Activated CD8-positive, alpha-beta memory T cell treated with anti-CD3 and anti-CD28 coated beads for 48 hours (primary cell): Measurements from ENCODE around the gene TMEM236.
A peak's percentile ranks its signal among the peaks of the same experiment; 100 is the strongest.

Experiments
- DNase-seq, 3 experiments: peaks; one replicate each; pipeline ENCODE4 v3.0.0-alpha.2; 2020; ENCODE audit warnings: low read depth in 2 of 3, low spot score in 2 of 3

Gene TMEM236

DNA sequence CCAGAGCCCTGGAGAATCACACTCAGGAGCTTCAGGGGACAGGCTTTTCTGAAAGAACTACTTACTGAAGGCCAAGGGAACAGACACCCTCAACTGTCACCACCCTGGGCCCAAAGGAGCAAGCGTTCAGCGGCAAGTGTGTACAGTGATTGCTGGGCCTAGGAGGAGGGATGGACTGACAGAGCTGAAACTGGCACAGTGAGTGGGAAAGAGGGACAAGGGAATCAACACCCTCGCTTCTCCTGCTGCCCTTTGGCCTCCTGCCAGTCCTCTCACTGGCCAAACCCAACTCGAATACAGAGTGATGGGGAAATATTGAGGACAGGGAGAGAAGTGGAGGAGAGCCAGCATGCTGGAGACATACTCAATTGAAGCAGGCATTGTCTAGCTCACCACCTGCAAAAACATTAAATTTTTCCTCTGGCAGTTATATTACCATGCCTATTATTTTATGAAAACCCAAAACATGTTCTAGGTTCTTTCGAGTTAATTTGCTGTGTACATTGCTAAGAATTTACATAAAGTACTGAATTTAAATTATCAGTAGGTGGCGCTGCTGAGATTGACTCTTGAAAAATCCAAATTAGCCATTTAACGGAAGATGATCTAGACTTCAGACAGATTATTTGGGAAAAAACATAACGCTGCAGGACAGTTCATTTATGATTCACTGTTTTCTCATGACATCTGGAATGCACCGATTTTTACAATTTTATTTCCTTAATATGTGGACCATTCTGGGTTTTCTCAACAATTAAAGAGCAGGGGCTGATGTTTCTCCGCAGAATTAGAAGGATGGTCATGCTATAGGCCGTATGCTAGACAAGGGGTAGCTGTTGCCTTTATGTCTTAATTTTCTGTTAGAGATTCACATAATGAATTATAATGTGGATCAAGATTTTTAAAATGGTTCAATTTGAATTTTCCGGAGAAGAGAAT, 14.7 kb upstream of the TMEM236 start:
- no peak for DNase-seq

DNA sequence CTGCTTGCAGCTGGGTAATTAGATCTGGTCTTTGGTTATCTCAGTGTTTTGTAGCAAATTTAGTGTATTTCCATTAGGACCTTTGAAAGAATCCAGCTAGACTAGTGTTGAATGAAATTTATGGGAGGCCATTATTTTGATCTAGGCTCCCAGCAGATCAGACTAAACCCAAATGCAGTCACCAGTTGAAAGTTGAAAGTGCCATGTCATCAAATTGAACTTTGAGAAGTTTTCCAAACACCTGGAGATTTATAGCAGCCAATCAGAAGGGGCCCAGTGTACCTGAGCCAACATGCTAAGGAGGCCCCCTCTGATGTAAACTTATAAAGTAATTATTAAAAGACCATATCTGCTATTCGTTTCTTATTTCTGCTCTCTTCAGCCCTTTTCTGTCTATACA, 11.3 kb upstream of the TMEM236 start:
- no peak for DNase-seq

DNA sequence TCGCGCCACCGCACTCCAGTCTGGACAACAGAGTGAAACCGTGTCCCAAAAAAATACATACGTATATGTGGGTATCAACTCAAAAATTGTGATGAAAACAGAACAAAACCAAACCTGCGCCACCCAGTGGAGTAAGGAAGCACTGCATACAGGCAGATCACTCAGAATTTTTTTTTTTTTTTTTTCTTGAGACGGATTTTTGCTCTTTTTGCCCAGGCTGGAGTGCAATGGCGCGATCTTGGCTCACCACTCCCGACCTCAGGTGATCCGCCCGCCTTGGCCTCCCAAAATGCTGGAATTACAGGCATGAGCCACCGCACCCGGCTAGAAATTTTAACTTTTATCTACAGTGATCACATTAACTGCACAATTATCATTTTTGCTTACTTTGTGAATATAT, 9.1 kb upstream of the TMEM236 start:
- DNase-seq: peak; percentile 15 to 48 (median 35)

DNA sequence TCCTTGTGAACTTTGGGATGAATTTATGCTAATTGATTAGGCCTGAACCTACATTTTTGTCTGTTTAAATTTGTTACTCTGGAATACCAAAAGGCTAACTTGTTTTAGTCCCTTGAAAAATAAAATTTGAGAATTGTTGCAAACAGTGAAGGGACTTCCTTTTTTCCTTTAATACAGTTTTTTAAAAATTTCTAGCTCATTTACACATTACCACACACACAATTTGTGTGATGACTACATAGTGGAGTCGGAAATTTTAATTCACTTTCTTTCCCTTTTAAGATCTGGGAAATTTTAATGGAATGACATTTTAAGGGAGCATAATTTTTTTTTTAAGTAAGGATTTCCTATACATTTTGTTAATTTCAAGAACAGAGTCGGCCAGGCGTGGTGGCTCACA, 8.6 kb upstream of the TMEM236 start:
- no peak for DNase-seq

DNA sequence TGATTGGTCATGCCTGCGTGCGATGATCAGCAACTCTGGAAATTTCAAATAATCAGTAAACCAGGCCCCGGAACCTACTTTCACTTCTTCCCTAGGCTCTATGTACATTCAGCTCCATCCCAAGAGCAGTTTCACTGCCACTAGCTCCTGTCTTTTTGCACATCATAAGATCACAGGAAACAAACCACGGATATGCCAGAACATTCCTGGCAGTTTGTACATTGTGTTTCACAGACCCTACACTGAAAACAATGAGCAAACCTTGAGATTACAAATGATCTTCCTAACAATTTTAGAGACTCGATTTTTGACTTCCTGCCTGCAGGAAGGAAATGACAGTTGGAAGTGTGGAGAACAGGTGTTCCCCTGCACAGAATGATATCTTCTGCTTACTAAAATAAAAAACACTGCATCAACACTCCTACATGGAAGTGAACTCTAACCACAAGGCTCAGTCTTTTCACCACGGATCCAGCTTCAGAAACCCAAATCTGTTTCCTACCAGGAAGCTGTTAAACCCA, 7.6 kb upstream of the TMEM236 start:
- DNase-seq: no peak

DNA sequence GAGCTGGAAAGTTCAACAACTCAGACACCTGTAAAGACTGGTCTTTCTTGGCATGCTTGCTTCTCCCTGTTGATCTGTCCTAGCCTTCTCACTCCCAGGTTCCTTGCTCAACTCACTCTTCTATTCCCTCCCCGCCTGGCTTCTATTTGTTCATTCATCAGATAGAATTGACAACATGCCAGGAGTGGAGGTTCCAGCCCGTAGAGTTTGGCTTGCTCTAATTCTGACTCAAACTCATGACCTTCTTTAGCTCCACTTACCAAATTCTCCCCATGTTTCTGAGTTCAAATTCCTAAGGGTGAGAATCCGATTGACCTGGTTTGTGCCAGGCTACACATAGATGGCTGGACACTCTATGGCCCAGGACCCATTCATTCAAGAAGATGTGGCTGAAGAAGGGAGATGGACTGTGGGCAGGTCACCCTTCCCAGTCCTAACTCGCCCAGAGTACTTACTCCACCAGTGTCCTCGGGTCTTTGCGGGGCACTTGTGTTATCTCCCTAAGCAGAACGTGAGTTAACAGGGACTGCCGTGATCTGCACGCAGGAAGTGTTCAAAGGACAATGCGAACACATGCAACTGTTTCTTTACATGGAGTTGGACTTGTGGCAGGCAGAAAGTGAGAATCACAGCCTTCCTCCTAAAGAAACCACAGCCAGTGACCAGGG, 4.0 kb upstream of the TMEM236 start:
- DNase-seq: no peak

DNA sequence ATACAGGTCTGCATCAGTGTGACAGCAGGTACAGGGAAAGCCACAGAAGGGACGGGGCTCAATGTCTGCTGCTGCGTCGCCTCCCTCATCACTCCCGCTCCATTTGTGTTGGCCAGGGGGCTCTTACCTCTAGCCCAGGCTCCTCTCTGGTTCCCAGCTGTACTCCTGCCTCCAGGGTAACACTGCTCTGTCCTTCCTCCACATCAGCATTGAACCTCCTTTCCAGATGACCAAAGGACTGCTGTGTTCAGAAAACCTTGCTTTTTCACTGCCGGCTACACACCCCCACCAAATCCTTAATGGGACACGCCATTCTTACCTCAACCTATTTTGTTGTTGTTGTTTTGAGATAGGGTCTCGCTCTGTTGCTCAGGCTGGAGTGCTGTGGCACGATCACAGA, 2.1 kb upstream of the TMEM236 start:
- DNase-seq: no peak

DNA sequence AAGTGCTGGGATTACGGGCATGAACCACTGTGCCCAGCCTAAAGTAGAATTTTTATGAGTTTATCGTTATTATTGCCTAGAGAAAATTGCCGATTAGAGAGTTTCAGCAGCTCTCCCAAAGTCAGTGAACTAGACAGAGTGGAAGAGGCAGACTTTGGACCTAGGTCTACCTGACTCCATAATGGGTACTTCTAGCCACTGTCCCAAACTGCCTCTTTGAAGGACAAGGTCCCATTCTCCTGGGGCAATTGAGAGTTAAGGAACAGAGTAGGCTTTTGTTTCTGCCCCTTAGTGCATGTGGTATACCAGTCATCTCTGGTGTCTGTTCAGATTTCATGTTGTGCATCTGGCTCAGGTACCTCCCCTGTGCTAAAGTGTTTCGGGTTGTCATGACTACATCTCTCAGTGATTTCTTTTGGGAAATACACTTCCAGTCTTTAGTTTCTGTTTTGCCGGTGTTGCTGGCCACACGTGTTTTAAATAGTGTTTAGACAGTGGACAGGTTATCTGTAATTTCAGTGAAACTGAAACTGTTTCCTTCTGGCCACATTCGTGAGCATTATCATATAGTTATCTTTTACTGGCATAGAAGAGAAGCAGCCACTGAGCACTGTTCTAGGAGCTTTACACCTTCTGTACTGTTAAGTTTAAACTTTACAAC, 4.7 kb downstream of the TMEM236 start:
- no peak for DNase-seq

DNA sequence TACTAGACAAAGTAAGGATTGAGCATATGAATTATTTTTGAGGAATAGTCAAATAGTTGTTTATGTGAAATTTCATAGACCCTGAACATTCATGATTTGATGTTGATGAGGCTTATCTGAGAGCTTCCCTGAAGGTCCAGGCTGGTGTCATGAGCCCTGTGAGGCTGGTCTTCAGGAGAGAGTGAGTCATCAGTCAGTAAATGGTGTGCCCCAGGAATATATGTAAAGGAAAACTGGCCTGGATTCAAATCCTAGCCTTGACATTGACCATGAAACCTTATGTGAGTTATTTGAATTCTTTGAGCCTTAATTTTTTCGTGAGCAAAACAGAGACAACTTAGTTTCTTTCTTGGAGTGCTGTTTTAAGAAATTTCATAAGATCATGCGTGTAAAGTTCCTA, 6.2 kb downstream of the TMEM236 start:
- DNase-seq: no peak

DNA sequence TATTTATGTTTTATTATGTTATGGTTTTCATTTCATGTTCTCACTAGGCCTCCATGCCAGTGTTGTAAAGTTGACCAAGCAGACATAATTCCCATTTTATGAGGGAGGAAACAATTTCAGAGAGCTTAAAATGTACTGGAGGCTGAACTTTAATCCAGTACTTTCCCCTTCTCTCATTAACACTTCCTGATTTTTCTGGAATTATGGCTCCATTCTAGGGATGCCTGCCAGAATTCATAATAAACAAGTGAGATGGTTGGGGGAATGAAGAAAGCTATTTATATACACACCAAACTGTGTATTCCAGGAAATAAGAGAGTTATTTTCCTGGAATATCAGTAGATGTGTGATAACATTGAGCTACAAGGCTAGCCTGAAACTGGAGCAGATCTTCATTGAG, 6.9 kb downstream of the TMEM236 start:
- no peak for DNase-seq

DNA sequence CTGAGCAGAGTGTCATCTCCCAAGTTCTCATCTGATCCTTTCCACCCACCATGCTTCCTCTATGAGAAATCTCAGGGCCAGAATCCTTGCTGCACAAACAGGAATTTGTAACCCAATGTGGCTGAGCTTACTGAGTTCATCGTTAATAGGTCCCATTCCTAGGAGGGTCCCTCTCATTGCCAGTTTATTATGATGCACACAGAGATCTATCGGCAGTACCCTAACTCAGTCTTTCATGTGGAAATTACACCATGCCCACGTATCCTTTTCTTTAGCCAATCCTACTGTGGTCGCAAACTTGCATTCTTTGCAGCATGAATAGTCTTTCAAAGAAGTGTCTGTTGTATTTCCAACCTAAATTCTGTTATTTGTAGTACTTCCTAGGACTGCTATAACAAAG, 12.1 kb downstream of the TMEM236 start:
- DNase-seq: no peak

DNA sequence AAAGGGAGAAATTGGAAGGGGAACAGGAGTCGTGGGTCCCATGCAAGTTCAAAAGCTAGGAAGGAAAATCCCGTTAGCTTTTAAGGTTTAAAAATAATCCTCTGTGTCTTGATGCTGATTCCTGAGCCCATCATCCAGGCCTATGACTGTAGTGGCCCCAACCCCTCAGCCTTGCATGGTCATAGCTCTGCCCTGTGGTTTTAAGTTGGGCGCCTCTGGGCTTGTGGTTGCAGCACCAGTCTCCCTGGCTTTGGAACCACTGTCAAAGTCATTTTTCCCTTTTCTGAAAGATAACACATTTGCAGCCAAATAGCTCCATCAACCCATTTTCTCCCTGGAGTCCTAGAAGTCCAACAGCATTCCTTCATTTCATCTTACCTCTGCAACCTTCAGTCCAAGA, 13.6 kb downstream of the TMEM236 start:
- no peak for DNase-seq

DNA sequence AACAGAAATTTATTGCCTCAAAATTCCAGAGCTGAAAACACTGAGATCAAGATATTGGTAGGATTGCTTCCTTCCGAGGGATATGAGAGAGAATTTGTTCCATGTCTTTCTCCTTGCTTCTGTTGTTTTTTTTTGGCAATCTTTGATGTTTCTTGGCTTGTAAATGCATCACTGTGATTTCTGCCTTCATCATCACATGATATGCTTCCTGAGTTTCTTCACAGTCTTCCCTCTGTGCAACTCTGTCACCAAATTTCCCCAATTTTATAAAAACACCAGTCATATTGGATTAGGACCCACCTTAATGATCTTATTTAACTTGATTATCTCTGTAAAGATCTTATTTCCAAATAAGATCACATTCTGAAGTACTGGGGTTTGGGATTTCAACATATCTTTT, 14.7 kb downstream of the TMEM236 start:
- DNase-seq: no peak

DNA sequence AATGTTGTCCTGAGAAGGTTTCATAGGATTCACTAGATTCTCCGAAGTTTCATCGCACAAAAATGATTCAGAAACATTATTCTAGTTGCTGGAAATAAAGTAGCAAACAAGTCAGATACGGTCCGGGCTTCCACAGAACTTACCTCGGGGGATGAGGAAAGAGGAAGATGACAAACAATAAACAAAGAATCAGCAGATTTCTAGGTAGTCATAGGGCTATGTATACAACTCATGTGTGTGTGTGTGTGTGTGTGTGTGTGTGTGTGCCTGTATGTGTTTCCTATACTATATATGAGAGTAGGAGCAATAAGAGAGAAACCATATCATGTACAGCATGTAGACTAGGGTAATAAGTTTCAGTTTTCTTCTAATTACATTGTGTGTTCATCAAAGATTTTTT, 16.5 kb downstream of the TMEM236 start:
- DNase-seq: no peak

DNA sequence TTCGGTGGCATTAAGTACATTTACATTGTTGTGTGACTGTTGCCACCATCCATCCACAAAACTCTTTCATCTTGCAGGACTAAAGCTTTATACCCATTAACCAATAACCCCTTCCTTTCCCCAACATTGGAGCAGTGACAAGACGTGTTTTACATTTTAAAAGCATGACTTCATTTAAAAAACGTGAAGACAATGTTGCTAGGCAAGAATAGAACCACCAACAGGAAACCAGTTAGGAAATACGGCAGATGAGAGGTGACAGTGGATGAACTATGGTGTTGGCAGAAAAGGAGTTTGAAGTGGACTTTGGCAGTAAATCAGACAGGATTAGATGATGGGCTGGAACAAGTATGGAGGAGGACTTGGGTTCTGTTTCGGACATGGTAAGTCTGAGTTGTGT, 17.0 kb downstream of the TMEM236 start:
- DNase-seq: no peak

DNA sequence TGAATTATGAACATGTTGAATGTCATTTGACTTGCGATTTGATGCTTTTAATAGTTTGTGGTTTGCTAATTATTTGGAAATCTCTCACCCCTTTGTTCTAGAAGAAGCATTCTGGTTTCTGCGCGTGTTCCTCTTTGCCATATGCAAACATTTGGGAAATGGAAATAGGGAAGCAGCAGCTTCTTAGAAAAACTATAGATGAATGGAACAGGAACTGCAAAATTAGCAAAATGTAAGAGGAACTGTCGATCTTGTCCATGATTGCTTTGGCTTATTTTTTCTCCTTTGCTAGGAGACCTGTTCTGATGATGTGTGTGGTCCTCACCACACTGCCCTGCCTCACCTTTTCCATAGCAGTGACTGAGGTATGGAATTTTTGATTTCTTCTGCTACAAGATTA, 19.0 kb downstream of the TMEM236 start:
- DNase-seq: no peak

DNA sequence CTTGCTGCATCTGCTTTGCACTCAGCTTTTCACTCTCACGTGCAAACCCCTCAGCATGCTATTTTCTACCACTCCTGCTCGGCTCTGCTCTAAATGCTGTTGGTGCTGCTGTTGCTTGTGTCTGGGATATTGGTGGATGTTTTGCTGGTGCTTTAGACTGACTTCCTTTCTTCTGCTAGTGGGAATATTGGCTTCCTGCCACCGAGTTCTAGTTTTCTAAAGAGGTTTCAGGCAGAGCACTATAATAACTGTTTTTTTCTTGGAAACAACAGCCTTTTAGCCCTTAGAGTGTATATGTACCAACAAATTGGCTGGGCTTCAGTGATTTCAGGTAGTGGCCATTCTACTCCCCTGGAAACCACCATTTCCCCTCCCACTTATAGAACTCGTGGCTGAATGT, 27.8 kb downstream of the TMEM236 start:
- no peak for DNase-seq

DNA sequence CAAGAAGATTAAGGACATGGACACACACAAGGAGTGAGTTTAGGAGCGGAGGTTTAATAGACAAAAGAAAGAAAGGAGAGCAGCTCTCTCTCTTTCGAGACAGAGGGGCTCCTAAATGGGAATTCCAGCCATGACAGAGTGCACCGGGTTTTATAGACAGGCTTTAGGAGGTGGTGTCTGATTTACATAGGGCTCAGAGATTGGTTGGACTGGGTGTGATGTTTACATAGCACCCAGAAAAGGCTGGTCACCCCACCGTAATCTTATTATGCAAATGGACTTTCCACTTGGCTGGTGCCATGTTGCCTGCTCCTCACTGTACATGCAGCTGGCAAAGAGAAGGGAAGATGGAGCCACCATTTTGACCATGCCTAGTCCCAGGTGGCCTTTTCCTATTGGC, 28.7 kb downstream of the TMEM236 start:
- DNase-seq: no peak

DNA sequence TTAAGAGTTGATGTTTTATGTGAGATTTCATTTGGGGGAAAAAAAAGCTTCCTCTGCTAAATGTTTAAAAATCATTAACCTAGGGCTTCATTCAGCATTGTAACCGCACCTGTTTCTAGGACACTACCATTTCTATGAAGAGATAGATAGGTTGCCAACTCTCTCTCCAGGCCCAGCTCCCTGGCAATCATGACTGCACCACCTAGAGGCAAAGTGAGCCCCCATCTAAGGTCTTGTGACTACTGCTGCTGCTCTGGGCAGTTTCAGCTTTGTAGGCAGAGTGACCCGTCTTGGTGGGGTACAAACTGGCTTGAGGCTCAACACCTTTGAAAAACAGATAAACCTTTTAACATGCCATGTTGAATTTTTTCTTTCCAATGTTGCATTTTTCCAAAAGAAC, 29.9 kb downstream of the TMEM236 start:
- no peak for DNase-seq

DNA sequence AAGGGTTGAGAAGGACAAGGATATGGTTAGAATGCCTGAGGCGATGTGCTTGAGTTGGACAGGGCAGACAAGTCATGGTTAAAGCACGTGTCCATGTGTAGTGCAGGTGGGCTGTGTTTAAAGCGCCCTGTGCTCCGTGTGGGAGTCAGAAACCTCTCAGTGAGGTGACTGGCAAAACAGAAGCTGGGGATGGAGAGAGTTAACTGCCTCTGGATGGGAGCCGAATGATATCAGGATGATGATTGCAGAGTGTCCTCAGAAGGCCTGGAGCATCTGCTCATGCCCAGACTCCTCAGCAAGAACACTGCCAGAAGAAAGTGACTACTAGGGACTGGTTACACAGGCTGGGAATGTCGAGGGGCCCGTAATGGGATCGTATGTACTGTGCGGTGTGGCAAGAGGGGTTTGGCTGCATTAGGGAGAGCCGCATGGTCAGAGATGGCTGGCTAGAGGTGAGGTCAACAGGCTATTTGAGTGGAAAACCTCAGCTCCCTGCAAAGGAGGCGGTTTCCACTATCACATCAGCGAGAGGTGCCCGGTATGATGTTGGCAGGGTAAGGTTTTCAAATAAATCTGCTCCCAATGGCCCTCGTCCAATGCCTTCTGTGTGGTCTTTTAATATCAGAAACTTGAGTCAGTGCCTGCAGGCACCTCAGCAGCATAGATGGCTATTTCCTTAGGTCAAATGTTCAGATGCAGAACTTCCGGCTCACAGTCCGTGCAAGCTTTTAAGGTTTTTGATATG, 31.1 kb downstream of the TMEM236 start:
- DNase-seq: no peak

DNA sequence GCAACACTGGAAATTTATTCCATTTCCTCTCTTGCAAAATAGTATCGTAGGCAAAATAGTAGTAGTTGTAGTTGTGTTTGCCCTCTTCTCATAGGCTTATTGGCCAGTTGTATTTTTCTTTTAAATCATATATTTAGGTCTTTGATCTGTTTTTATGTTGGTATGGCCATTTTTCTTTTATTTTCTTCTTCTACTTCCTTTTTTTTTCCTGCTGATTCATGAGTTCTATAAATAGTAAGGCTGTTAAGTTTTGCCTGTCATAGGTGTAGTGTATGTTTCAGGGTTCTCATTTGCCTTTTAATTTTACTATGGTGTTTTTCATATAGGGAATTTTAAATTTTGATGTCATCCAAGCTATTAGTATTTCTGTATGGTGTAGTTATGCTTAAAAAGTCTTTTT, 31.8 kb downstream of the TMEM236 start:
- DNase-seq: no peak
